NCI-H526 (cell line): ENCODE measurements around the gene CCDC170.

ENCODE experiments used
- DNase-seq, 2 experiments: peaks; one replicate each; lab custom pipeline; 2025; lab: John Stamatoyannopoulos, UW

Gene CCDC170

DNA sequence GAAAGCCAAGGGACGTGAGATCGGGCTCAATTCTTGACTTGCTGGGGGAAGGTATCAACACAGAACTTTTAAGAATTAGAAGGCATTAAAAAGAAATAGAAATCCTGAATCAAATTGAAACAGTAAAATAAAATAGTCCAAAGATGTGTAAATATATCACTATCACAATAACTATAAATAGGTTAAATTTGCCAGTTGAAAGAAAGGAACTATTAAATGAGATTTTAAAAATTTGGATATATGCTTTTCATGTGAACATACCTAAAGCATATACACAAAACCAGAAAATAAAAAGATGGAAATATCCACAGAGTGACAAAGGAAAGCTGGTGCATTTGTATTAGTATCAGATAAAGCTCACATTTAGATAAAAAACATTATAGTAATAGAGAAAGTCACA is 161.3 kb downstream of the CCDC170 start:
- no peak for DNase-seq

DNA sequence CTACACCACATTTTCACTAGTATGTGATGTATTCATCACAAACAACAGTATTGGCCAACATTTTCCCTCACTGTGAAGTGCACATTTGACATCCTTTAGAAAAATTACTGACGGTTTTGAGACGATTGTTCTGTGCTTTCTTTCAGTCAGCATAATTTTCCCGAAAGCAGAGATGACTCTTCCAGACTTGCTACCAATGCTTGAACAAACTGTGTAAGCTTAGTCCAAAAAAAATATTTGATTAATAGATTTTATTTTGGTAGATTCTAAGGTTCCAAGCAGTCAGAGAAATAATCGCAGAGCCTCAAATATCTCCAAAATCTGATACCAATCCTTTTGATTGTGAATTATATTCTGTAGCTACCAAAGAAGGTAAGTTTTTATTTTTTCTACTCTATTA is 162.6 kb downstream of the CCDC170 start:
- DNase-seq: no peak

DNA sequence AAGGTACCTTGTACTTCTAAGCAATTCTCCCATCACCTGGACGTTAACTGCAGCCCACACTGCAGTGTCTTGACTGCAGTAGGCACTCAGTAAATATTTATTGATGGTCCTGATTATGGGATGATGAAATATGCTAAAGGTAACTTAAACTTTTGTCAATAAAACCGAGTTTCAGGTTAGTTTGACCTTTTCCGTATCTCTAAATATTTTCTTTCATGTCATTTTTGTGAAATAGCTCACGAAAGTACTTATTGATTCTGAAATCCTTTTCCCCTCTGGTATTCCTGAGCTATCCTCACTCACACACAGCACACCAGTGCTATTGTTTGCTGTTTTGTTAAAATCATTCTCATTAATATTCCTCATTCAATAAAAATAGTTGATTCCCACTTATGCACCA is 164.3 kb downstream of the CCDC170 start:
- DNase-seq: no peak

DNA sequence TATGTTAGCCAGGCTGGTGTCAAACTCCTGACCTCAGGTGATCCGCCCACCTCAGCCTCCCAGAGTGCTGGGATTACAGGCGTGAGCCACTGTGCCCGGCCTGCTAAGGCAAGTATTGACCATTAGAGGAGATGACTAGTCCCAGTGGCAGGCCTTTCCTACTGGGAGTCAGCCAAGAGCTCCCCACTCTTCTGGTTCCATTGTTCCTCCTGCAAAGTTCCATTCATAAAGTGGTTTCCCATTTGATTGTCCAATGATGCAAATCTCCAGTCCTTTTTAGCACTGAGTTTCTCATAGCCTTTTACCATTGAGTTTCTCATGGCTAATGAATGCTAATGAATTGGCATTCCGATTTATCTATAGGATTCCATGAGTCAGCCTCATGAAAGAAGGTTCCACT is 165.4 kb downstream of the CCDC170 start:
- DNase-seq: no peak

DNA sequence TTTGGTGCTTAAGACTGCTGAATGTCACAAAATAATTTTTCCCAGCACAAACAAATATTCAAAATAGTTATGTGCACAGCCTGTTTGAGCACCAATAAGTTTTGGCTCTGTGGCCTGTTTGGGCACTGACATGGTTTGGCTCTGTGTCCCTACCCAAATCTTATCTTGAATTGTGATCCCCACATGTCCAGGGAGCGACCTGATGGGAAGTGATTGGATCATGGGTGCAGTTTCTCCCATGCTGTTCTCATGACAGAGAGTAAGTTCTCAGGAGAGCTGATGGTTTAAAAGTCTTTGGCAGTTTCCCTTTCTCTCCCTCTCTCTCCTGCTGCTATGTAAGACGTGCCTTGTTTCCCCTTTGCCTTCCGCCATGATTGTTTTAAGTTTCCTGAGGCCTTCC is 167.7 kb downstream of the CCDC170 start:
- no peak for DNase-seq

DNA sequence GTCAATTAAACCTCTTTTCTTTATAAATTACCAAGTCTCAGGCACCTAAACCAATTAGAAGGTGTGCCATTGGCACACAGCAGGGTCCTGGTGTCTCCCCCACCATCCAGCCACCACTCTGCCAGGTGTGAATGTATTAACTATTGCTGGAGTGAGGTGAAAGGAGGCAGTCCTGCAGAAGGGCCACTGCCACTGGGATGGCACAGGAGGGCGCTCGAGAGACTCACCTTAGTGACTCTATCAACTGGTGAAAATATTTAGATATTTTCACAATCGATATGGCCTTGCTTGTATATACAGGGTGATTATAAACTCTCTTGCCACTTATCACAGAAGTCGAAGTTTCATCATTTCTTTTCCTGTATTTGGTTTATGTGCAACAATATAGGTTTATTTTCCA is 168.1 kb downstream of the CCDC170 start:
- DNase-seq: peak in 1 of 2 experiments; percentile 22

DNA sequence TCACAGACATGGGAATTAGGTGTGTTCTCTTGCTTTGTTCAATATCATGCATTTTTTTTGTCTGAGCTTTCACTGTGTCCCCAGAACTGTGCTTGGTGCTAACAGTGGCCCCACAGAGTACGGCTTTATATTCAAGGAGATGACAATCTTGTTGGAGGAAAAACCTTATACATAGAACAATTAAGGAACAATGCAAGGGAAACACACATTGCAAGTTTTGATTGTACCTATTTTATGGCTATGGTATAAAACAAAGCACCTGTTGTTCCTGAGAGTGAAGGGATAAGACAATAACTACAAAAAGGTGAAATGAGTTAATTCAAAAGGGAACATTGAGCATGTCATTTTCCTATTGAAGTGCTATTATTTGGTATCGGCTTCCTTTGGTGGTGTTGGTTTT is 169.7 kb downstream of the CCDC170 start:
- no peak for DNase-seq

DNA sequence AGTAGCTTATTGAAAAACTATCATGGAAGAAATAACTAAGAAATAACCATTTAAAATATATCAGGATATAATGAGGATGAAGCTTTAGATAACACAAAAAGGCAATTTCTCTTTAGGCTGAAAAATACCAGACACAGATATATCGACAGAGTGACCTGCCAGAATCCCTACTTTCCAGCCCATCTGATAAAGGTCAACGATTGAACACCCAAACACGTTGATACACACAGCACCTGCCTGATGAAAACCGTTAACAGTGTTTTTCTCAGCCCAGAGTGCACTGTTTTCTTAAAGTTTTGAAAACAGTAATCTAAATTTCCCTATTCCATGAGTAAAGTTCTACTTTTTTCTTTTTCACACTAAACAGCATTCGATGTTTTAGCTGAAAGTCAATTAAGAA is 170.6 kb downstream of the CCDC170 start:
- no peak for DNase-seq

DNA sequence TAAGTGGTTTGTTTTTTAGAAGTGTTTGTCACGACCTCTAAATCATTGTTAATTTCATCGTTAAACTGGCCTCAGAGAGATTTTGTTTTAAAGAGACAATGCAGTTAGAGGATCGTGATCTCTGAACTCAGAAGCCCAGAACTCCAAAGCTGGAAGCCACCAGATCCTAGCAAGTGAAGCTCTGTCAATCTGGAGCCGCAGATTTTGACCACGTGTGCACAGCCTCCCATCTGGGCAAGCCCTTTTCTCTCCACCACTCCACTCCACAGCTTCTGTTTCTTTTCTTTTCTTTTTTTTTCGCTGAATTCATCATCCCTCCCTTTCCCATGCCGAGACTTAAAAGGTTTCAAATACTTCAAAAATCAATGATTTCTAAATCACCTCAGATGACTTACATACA is 171.5 kb downstream of the CCDC170 start:
- DNase-seq: no peak

DNA sequence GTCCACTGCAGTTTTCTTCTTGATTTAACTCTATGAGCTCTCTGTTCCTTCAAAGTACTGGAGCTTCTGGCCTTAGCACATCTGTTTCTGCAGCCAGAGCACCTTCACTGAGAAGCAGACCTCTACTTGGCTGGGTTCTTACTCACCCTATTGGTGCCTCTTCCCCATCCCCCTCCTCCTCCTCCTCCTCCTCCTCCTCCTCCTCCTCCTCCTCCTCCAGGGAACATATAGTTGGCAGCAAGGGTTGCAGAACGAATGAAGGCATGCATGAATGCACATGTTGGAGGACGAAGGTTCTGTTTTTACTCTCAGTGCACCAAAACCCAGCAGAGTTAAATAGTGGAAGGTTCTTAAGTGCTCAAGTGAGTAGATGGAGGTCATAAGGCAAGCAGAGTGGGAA is 172.7 kb downstream of the CCDC170 start:
- DNase-seq: no peak

DNA sequence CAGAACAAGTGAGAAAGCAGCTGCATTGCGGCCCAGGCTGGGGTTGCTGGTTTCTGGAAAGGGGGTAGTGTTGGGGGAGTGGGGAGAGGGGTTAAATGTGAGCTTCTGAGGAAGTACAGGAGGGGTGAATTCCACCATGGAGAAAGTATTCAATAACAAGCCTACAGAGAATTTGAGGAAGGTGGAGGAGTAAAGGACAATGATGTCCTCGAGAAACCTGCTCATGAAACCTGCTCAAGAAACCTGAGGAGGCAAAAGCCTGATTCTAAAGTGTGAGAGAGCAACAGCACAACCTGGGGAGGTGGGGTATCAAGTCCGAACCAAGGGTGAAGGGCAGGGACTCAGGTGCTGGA is 175.4 kb downstream of the CCDC170 start:
- no peak for DNase-seq

DNA sequence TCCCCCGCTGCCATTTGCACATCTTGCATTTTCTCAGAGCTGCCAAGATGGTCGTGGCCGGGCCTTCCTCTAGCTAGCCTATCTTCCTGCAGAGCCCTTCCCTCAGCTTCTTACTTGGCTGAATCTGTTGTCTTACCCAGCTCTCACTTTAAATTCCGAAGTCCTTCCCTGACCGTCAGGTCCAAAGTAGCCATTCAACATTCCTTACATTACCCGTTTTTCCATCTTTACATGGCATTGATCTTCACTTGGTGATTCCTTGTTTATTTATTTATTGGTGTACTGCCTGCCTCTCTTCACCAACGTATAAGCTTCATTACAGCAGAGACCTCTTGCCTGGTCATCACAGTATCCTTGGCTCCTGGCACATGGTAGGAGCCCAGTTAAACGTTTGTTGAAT is 176.3 kb downstream of the CCDC170 start:
- DNase-seq: no peak
